HepG2 (cell line): Measurements from ENCODE around the gene LDAF1.

ENCODE experiments used
- ZNF12 ChIP-seq: sonication (generic); formaldehyde crosslinking; IDR thresholded peaks from 2 replicates; pipeline ENCODE4 v1.5.0; 2020; ENCODE audit warnings: missing genetic modification reagents
- ZNF660 ChIP-seq: sonication (generic); formaldehyde crosslinking; IDR thresholded peaks from 2 replicates; pipeline ENCODE4 v1.5.1; 2020; ENCODE audit warnings: mild to moderate bottlenecking, low read depth, missing genetic modification reagents, borderline replicate concordance

GRCh38 chr16:21166561-21166961 is 8.1 kb downstream of the LDAF1 start:
- no peak for TF ChIP-seq ZNF660 (CRISPR knock-in tag)
- no peak for TF ChIP-seq ZNF12 (CRISPR knock-in tag)
